Mesodermal cell (in vitro differentiated cells): ENCODE data around the gene FIBCD1.

Experiments used
- H3K27ac ChIP-seq: 2 replicates; pipeline ENCODE4 v1.7.0; 2013; ENCODE audit warnings: mild to moderate bottlenecking, low read depth, low read length, moderate library complexity; ENCODE audit not compliant: severe bottlenecking
- H3K36me3 ChIP-seq: 2 replicates; pipeline ENCODE4 v1.7.1; 2013; ENCODE audit warnings: mild to moderate bottlenecking, low read length, moderate library complexity; ENCODE audit not compliant: control insufficient read depth, insufficient read depth
- H3K4me1 ChIP-seq: one replicate; pipeline ENCODE4 v1.7.1; 2013; ENCODE audit warnings: mild to moderate bottlenecking, low read length; ENCODE audit not compliant: insufficient read depth, control insufficient read depth, poor library complexity, severe bottlenecking
- H3K4me3 ChIP-seq: 2 replicates; pipeline ENCODE4 v1.7.0; 2013; ENCODE audit warnings: low read length, control low read depth, mild to moderate bottlenecking; ENCODE audit not compliant: insufficient read depth, poor library complexity, severe bottlenecking; ENCODE audit errors: extremely low read depth
- H3K9me3 ChIP-seq: 2 replicates; pipeline ENCODE4 v1.7.1; 2013; ENCODE audit warnings: mild to moderate bottlenecking, low read length, moderate library complexity; ENCODE audit not compliant: control insufficient read depth
- WGBS, 2 experiments: methylation state at CpG; one replicate each; pipeline ENCODE4 v1.1.5; 2013; ENCODE audit warnings: missing lambda C conversion rate in 2 of 2; ENCODE audit not compliant: insufficient coverage in 2 of 2; 5-methylcytosine and 5-hydroxymethylcytosine counted together

Gene FIBCD1

DNA sequence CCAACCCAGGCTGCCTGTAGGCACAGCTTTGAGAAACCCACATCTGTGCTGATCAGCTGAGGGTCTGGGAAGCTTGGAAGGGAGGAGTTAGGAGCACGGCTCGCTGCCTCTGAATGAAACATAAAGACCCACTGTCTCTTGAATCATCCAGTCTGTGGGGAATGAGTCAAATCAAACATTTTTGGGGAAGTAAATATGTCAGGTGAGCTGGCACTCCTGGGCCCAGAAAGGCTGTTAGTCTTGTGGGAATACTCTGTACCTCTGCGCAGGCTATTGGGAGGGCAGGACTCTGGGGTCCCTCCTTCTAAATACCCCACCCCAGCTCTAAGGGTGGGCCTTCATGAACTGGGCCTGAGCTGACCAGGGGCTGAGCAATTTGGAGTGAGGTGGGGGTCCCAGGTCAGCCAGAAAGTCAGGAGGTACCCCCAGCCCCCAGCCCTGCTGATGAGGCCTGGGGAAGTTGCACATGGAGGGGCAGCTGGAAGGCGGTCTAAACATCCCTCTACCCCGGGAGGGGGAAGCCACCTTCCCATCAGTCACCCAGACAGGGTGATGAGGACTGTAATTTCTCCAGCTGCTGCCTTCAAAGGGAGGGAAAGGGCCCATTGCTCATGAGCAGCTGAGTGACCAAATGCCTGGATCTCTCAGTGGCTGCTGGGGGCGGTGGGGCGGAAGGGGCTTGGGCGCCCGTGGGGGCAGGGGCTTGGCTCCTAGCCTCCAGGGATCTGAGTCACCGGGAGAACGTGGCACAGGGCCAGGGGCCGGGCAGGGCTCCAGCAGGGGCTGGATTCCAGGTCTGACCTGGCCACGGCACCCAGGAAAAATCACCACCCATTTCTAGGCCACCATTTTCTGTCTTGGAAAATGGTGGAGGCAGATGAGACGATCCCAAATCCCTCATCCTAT is 10.8 kb downstream of the FIBCD1 start:
- peaks cover 8% of the 10 kb centered on the region for H3K4me1 ChIP-seq
- no peaks in the 10 kb centered on the region for H3K9me3 ChIP-seq
- 82 to 93% methylated on average over 3 to 11 of the region's 14 CpGs for WGBS, 2 experiments
- H3K4me3 ChIP-seq = no peak overlapping the region
- no peak overlapping the region for H3K27ac ChIP-seq
- H3K36me3 ChIP-seq = no peaks in the 10 kb centered on the region

DNA sequence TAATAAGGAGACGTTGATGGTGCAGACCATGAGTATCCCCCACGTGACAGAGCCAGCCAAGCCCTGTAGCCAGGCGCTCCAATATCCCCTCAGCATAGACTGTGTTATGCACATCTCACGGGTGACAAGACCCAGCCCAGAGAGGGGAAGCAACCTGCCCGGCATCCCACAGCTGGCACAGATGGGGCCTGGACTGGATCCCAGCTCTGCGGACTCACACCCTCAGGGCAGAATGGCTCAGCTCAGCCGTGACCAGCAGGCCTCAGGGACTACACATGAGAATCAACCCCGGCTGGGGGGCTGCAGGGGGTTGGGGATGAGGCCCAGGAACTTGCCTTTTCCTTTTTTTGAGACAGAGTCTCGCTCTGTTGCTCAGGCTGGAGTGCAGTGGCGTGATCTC is 11.7 kb downstream of the FIBCD1 start:
- WGBS, 2 experiments = 86 to 91% methylated on average over 9 to 10 of the region's 10 CpGs
- H3K27ac ChIP-seq = no peak overlapping the region
- no peak overlapping the region for H3K4me3 ChIP-seq
- H3K9me3 ChIP-seq = no peaks in the 10 kb centered on the region
- H3K4me1 ChIP-seq = no peaks in the 10 kb centered on the region
- H3K36me3 ChIP-seq = no peaks in the 10 kb centered on the region

DNA sequence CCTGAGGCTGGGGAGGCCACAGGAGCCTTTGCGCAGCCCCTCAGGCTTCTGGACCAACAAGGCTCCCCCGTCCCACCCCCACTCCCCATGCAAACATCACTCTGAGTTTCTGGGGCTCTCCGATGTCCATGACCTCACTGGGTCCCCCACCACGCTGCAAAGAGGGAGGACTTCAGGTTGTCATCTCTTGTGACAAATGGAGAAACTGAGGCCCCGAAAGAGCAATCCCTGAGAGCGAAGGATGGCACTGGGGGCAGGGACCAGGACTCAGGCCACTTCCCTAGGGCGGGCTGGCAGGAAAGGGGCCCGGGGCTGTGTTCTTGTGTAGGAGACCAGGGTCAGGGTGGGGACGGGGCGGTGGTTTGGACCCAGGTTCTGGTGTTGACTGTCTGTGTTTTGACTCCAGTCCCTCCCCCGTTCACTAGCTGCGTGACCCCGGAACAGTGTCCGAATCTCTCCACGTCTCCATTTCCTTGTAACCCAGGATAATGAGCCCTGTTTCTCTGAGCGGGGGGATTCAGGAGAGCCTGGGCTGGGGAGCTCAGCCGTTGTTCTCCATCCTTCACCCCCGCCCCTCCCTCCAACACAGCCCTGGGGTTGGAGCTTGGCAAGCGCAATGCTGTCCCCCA is 13.9 kb downstream of the FIBCD1 start:
- no peaks in the 10 kb centered on the region for H3K4me1 ChIP-seq
- H3K36me3 ChIP-seq = no peaks in the 10 kb centered on the region
- no peaks in the 10 kb centered on the region for H3K9me3 ChIP-seq
- H3K27ac ChIP-seq = no peak overlapping the region
- H3K4me3 ChIP-seq = no peak overlapping the region
- 88 to 94% methylated on average over 8 to 12 of the region's 19 CpGs for WGBS, 2 experiments

GRCh38 chr9:130924448-130924788 is 14.6 kb downstream of the FIBCD1 start:
- Histone ChIP-seq H3K27ac (no peak overlapping the region), H3K4me1 (no peaks in the 10 kb centered on the region)
- WGBS, 2 experiments = 82 to 87% methylated on average over 10 of the region's 10 CpGs

GRCh38 chr9:130923611-130924447 is 15.2 kb downstream of the FIBCD1 start:
- Histone ChIP-seq H3K27ac (no peak overlapping the region), H3K4me1 (no peaks in the 10 kb centered on the region), H3K4me3 (no peak overlapping the region), H3K36me3 (no peaks in the 10 kb centered on the region), H3K9me3 (no peaks in the 10 kb centered on the region)
- 90 to 92% methylated on average over 28 to 36 of the region's 42 CpGs for WGBS, 2 experiments

More at GRCh38 chr9:130924448-130924788, 14.6 kb downstream of the FIBCD1 start:
- Histone ChIP-seq H3K9me3 (no peaks in the 10 kb centered on the region), H3K36me3 (no peaks in the 10 kb centered on the region), H3K4me3 (no peak overlapping the region)

- WGBS, 2 experiments = 75 to 88% methylated on average over 11 to 14 of the region's 16 CpGs
- H3K27ac ChIP-seq = no peak overlapping the region
- no peaks in the 10 kb centered on the region for H3K4me1 ChIP-seq
- no peaks in the 10 kb centered on the region for H3K9me3 ChIP-seq
- H3K4me3 ChIP-seq = no peak overlapping the region
- H3K36me3 ChIP-seq = no peaks in the 10 kb centered on the region
Measured at GRCh38 chr9:130922893-130923610, 16.0 kb downstream of the FIBCD1 start.

GRCh38 chr9:130921989-130922892 is 16.8 kb downstream of the FIBCD1 start:
- Histone ChIP-seq H3K36me3 (no peaks in the 10 kb centered on the region), H3K4me1 (no peaks in the 10 kb centered on the region), H3K4me3 (no peak overlapping the region), H3K27ac (no peak overlapping the region), H3K9me3 (no peaks in the 10 kb centered on the region)
- 83 to 87% methylated on average over 25 to 31 of the region's 31 CpGs for WGBS, 2 experiments

- WGBS, 2 experiments = 86 to 89% methylated on average over 24 to 28 of the region's 29 CpGs
- Histone ChIP-seq H3K9me3 (no peaks in the 10 kb centered on the region), H3K36me3 (no peaks in the 10 kb centered on the region), H3K27ac (no peak overlapping the region), H3K4me3 (no peak overlapping the region), H3K4me1 (no peaks in the 10 kb centered on the region)
Measured at GRCh38 chr9:130921300-130921988, 17.6 kb downstream of the FIBCD1 start.

DNA sequence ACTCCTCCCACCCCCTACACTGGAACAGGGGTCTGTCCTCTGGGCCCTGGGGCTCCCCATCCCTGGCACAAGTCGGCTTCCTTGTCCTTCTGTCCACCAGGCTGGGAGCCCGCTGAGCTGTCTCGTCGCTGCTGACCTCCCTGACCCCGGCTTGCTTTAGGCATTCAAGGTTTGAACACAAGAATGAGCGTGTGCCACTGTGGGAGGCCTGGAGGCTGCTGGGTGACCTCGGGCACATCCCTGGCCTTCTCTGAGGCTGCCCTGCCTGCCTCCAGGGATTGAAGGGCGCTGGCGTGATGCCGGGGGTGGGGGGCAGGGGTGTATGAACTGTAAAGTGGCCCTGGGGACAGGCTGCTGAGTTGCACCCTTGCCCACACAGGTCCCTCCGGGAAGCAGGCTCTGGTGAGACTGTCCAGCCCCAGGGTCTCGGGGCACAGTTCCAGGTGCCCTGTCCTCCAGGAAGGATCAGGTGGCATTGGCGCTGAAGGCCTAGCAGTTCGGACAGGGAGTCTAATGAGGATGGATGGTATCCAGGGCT is 18.2 kb downstream of the FIBCD1 start:
- no peak overlapping the region for H3K27ac ChIP-seq

More for the DNA sequence above, 18.2 kb downstream of the FIBCD1 start:
- Histone ChIP-seq H3K9me3 (no peaks in the 10 kb centered on the region), H3K4me1 (no peaks in the 10 kb centered on the region), H3K36me3 (no peaks in the 10 kb centered on the region), H3K4me3 (no peak overlapping the region)
- 86 to 91% methylated on average over 10 to 14 of the region's 14 CpGs for WGBS, 2 experiments
